T-helper 1 cell treated with Interleukin-12 subunit alpha and Interleukin-12 subunit beta and Interleukin-4 antibody, amounts not matched to agents 30 μg/mL and 1 μg/mL, for 36 hours (primary cell): ENCODE results near the gene SCFD2.
"Not testable (repeated sequence)": the region's sequence is repeated elsewhere in the genome, so short reads cannot be mapped to it uniquely, and the experiment has no call there.

Experiments
- H3K27ac Mint-ChIP-seq: one replicate; pipeline ENCODE4 v1.8.0; 2021; ENCODE audit warnings: mild to moderate bottlenecking, mixed read lengths
- H3K27me3 Mint-ChIP-seq: one replicate; pipeline ENCODE4 v1.8.0; 2021; ENCODE audit warnings: low read depth, mixed read lengths
- H3K36me3 Mint-ChIP-seq: one replicate; pipeline ENCODE4 v1.8.0; 2021; ENCODE audit warnings: low read depth, mixed read lengths
- H3K4me1 Mint-ChIP-seq: one replicate; pipeline ENCODE4 v1.8.0; 2021; ENCODE audit warnings: low read depth, mixed read lengths
- H3K4me3 Mint-ChIP-seq: one replicate; pipeline ENCODE4 v1.8.0; 2021; ENCODE audit warnings: mild to moderate bottlenecking, moderate library complexity, mixed read lengths
- H3K9me3 Mint-ChIP-seq: one replicate; pipeline ENCODE4 v1.8.0; 2021; ENCODE audit warnings: mixed read lengths

Gene SCFD2

DNA sequence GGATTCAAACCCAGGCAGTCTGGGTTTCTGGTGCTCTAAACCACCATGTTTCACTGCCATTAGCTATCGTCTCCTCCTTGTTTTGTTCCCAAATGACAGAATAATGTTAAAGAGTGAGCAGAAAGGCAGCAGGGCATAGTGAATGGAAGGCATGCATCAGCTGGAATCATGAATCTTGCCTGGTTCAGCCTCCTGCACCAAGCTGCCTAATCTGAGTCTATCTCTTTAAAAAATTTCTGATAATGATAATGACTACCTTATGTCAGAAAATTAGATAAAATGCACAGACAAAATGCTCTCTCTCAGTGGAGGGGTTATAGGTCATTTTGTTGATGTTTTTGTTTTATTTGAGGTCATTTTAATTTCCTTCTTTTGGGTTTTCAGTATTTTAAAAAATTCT lies 316.3 kb downstream of the SCFD2 start:
- Mint-ChIP-seq H3K9me3 (no peaks in the 10 kb centered on the region), H3K4me3 (no peak overlapping the region), H3K27me3 (no peaks in the 10 kb centered on the region), H3K27ac (no peak overlapping the region), H3K36me3 (peaks cover 2% of the 10 kb centered on the region), H3K4me1 (no peaks in the 10 kb centered on the region)

DNA sequence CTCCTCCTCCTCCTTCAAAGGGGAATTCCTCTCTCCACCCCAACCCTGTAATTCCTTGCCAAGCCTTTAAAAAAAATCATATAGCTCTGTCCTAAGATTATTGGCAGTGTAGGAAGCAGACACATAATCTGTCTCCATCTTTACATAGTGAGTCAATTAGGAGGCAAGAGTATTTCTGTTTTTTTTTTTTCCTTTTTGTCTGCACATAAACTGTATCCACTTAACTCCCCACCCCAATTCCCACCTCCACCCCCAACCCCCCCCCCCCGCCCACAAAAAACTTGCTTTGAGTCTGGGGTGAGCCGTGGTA lies 321.3 kb downstream of the SCFD2 start:
- Mint-ChIP-seq H3K4me1 (no peaks in the 10 kb centered on the region), H3K27me3 (no peaks in the 10 kb centered on the region), H3K36me3 (peaks cover 2% of the 10 kb centered on the region), H3K9me3 (no peaks in the 10 kb centered on the region), H3K4me3 (no peak overlapping the region), H3K27ac (no peak overlapping the region)

DNA sequence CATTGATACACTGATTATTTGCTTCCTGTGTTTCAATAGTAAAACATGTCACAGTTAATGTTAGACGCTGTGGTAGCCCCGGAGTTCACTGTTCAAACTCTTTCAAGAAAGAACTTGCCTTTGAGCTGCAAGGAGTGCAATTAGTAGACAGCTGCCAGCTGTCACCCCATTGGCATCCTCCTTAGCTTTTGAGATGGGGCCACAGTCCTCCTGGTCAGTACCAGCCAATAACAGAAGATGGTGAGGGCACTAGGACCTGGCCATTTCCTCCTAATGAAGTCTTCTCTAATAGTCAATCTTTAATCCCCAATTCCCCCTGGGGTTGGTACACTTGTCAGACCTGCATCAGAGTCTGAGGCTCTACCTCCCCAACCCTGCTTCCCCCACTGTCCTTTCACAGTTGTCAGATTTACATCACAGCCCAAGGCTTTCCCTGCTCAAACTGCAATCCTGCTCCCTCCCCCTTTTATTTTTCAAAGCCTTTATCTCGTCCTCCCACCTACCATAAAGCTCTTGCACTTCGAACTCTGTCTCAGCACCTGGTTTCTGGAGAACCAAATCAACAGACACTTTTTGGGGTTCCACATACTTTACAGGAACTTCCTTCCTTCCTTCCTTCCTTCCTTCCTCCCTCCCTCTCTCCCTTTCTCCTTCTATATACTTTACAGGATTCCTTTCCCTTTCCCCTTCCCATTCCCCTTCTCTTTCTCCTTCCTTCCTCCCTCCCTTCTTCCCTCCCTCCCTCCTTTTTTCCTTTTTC lies 321.8 kb downstream of the SCFD2 start:
- Mint-ChIP-seq H3K27me3 (no peaks in the 10 kb centered on the region), H3K36me3 (peaks cover 2% of the 10 kb centered on the region), H3K4me1 (peaks cover 2% of the 10 kb centered on the region), H3K27ac (no peak overlapping the region), H3K9me3 (no peaks in the 10 kb centered on the region), H3K4me3 (no peak overlapping the region)

DNA sequence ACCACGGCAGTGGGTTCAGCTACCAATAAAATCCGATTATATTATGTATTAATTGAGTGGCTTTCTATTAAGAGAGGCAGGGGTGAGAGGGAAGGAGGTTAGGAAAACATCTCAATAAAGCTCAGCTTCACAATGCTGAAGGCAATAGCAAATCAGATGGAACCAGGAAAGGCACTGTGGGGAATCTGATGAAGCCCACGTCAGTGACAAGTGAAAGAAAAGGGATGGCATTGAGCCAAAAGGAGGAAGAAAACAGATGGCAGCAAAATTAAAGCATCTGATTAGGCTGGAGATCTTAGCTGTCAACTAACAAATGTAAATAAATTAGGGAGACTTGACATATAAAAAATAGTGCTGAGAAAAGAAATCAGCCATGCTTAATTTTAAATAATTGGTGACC lies 322.8 kb downstream of the SCFD2 start:
- H3K27ac Mint-ChIP-seq = no peak overlapping the region
- H3K4me1 Mint-ChIP-seq = peaks cover 2% of the 10 kb centered on the region
- no peaks in the 10 kb centered on the region for H3K27me3 Mint-ChIP-seq
- H3K36me3 Mint-ChIP-seq = peaks cover 2% of the 10 kb centered on the region
- no peak overlapping the region for H3K4me3 Mint-ChIP-seq
- H3K9me3 Mint-ChIP-seq = no peaks in the 10 kb centered on the region

DNA sequence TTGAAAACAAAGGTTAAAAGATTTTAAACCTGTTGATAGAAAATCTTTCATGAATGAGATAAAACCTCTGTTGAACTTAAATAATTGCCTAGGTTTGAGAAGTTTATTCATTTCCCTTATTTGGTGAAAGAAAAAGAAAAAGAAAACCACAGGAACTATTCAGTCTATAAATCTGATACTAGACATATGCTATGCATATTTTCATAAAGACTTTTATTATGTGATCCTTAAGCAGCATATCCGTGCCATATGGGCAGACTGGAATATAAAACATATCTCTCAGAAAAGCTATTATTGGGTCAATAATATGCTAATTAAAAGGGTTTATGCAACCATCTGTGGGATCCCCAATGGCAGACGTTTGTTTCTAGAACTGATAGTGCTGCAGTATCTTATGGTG lies 325.0 kb downstream of the SCFD2 start:
- Mint-ChIP-seq H3K36me3 (no peaks in the 10 kb centered on the region), H3K27ac (no peak overlapping the region), H3K9me3 (no peaks in the 10 kb centered on the region), H3K4me1 (peaks cover 2% of the 10 kb centered on the region), H3K4me3 (no peak overlapping the region), H3K27me3 (no peaks in the 10 kb centered on the region)

DNA sequence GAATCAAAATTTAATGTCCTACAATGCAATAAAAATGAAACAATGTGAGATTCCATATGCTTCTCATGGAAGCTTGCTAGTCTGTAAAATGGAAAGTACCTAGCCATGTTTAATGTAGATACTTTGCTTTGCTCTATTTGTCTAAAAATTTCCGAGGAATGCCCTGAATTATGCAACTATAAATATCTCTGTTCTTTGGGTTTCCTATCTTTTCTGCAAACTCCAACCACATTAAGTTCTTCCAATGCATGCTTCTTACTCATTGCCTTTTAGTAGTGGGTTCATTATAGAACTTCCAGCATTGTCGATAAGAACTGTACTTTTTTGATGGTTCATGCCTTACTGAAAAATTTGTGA lies 325.4 kb downstream of the SCFD2 start:
- Mint-ChIP-seq H3K4me1 (peaks cover 2% of the 10 kb centered on the region), H3K27ac (no peak overlapping the region), H3K4me3 (no peak overlapping the region), H3K27me3 (no peaks in the 10 kb centered on the region), H3K36me3 (peaks cover 2% of the 10 kb centered on the region), H3K9me3 (peaks cover 2% of the 10 kb centered on the region)

DNA sequence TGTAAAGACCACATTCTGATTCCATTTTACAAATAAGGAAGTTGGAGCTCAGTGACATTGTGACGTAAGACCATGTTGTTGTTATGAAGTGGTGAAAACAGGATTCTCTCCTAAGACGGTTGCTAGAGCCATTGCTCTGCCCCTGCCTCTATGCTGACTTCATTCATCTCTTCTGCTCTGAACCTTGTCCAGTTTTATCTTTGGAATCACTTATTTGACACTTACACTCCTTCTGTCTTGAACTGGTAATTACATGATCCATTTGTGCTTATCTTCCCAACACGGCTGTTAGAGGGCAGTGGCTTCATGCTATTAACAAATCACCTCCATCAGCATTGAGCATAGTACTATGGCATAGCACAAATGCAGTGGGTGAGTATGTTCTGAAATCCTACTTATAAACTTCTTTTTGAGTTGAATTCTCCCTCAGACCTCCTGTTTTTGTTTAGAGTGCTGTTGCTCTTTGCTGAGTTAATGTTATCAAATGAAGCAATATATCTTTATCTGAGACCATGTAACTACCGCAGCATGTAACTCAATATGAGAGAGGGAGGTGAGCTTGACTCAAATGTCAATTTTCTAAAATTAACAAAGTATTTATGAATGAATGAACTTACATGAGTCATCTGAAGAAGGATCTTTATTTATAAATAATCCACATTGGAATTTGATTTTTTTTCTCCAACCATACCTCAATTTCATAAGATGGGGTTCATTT lies 326.0 kb downstream of the SCFD2 start:
- Mint-ChIP-seq H3K4me1 (peaks cover 2% of the 10 kb centered on the region), H3K4me3 (no peak overlapping the region), H3K9me3 (peaks cover 3% of the 10 kb centered on the region), H3K36me3 (peaks cover 2% of the 10 kb centered on the region), H3K27me3 (no peaks in the 10 kb centered on the region), H3K27ac (no peak overlapping the region)

DNA sequence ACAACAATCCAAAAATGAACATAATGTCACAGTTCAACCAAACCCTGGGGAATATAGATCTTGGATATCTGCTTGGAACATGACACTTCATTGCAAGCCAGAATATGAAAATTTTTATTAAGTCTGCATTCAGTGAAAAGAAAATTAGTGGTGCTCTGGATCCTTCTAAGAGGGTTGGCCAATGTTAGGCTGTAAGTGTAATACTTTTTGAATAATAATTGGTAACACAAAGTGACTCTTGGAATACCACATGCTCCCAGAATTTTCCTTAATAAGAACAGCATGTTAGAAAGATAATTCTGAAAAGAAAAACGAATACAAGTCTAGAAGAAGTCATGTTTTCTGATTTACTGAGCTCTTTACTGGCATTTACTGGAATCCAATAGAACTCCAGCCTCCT lies 328.0 kb downstream of the SCFD2 start:
- H3K27me3 Mint-ChIP-seq = no peaks in the 10 kb centered on the region
- no peak overlapping the region for H3K27ac Mint-ChIP-seq
- H3K4me1 Mint-ChIP-seq = peaks cover 5% of the 10 kb centered on the region
- peaks cover 8% of the 10 kb centered on the region for H3K9me3 Mint-ChIP-seq
- H3K4me3 Mint-ChIP-seq = no peak overlapping the region
- peaks cover 6% of the 10 kb centered on the region for H3K36me3 Mint-ChIP-seq

DNA sequence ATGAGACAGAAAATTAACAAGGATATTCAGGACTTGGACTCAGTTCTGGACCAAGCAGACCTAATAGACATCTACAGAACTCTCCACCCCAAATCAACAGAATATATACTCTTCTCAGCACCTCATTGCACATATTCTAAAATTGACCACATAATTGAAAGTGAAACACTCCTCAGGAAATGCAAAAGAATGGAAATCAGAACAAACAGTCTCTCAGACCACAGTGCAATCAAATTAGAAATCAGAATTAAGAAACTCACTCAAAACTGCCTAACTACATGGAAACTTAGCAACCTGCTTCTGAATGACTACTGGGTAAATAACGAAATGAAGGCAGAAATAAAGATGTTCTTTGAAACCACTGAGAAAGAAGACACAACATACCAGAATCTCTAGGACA lies 333.0 kb downstream of the SCFD2 start:
- not testable (repeated sequence) for H3K36me3 Mint-ChIP-seq, H3K27ac Mint-ChIP-seq, H3K4me1 Mint-ChIP-seq, H3K27me3 Mint-ChIP-seq, H3K4me3 Mint-ChIP-seq
- H3K9me3 Mint-ChIP-seq = peaks cover 17% of the 10 kb centered on the region

DNA sequence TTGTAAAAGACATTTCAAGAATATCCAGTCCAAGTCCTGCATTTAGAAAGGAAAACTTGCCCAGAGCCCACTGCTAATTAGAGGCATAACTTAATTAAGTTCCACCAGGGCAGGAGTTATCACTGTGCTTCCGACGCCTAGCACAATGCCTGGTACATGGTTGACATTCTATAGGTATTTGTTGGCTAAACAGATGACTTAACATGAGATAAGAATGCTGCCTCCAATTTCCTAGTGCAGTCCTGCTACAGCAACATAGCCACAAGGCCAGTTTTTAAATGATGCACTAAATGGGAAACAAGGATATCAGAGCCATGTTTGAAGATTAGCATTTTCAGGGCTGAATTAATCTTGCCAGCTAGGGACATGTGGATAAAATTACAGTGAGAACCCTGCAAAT lies 339.6 kb downstream of the SCFD2 start:
- Mint-ChIP-seq H3K4me3 (no peak overlapping the region), H3K27ac (no peak overlapping the region), H3K36me3 (no peaks in the 10 kb centered on the region), H3K4me1 (no peaks in the 10 kb centered on the region), H3K27me3 (no peaks in the 10 kb centered on the region), H3K9me3 (peaks cover 4% of the 10 kb centered on the region)

DNA sequence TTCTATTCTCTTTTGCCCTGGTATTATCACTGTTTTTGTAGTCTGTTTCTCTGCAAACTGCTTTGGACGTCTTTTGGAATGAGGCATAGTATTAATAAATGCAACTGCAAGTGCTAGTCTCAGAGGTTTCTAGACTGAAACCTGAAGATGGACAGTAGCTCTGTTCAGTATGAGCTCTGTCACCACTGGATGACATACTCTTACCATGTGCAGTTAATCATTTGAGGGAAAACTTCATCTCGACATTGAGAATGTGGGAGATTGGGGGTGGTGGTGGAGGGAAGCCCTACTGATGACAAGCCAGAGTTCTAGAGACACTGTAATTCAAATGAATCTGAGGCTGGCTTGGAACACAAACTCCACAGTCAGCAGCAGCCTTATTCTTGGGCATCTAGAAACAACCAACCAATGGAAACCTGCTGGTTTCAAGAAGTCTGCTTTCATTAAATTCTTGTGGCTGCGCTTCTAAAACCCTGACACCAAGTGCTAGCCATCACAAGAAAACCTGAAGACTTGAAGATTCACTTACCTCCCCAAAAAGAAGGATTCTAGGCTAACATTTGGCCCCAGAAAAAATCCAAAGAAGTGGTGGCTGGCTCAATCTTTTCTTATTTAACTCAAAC lies 342.1 kb downstream of the SCFD2 start:
- no peaks in the 10 kb centered on the region for H3K36me3 Mint-ChIP-seq
- no peak overlapping the region for H3K4me3 Mint-ChIP-seq
- H3K9me3 Mint-ChIP-seq = peaks cover 3% of the 10 kb centered on the region
- H3K4me1 Mint-ChIP-seq = no peaks in the 10 kb centered on the region
- H3K27ac Mint-ChIP-seq = no peak overlapping the region
- H3K27me3 Mint-ChIP-seq = no peaks in the 10 kb centered on the region

DNA sequence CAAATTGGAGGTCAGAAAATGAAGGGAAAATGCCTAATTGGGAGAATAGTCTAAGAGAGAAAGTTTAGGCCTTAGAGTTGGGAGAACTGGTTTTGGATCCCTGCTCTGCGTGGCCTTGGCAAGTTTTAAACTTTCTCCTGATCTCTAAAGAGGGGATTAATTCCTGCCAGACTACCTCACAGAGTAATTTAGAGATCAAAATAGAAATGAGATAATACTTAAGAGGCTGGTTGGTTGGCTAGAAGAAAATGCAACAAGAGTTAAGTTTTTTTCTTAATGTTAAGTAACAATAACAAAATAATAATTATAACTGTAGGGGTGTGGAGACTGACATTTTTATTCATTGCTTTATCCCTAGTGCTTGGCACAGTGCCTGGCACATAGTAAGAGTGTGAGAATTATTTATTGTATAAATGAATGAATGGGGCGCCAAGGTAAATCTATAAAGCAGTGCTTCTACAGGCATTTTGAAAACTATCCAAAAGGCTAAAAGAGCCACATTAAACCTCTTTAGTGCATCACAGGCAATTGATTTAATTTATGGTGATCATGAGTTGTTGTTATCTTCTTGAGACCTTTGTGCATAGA lies 343.3 kb downstream of the SCFD2 start:
- no peaks in the 10 kb centered on the region for H3K9me3 Mint-ChIP-seq
- no peaks in the 10 kb centered on the region for H3K36me3 Mint-ChIP-seq

DNA sequence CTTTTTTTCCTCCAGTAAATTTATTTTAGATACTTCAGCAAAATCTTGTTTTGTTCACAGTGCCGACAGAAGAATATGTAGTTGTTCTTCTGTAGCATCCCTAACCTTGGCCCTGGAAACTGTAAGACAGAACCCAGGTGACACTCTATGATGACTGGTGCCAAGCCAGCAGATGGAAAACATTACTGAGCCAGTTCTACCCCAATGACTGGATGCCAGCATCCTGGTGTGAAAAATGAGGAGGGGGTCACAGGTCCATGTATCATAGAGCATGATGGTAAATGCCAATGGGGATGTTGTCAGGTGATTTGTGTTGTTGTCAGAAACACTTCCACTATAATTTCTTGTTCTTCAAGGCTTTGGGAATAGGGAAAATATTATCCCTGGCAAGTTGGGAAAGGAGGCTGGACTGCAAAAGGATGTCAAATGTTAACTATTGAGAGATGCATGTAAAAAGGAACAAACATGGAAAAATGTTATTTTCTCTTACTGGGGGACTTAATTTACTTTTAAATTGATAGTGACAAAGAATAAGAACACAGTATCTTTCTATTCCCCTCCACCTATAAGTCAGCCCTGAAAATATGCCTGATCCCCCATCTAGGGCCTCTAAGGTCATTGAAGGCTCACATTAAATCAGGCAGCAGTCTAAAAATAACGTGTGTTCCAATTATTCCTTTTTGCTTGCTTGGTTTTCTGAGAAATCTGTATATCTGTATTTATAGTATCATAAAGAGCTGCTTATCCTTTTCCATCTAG lies 343.9 kb downstream of the SCFD2 start:
- H3K4me1 Mint-ChIP-seq = peaks cover 2% of the 10 kb centered on the region
- H3K27me3 Mint-ChIP-seq = no peaks in the 10 kb centered on the region
- H3K4me3 Mint-ChIP-seq = no peak overlapping the region
- no peaks in the 10 kb centered on the region for H3K9me3 Mint-ChIP-seq
- no peak overlapping the region for H3K27ac Mint-ChIP-seq
- no peaks in the 10 kb centered on the region for H3K36me3 Mint-ChIP-seq

More for the DNA sequence above, 343.3 kb downstream of the SCFD2 start:
- Mint-ChIP-seq H3K27ac (no peak overlapping the region), H3K27me3 (no peaks in the 10 kb centered on the region), H3K4me1 (peaks cover 1% of the 10 kb centered on the region), H3K4me3 (no peak overlapping the region)

DNA sequence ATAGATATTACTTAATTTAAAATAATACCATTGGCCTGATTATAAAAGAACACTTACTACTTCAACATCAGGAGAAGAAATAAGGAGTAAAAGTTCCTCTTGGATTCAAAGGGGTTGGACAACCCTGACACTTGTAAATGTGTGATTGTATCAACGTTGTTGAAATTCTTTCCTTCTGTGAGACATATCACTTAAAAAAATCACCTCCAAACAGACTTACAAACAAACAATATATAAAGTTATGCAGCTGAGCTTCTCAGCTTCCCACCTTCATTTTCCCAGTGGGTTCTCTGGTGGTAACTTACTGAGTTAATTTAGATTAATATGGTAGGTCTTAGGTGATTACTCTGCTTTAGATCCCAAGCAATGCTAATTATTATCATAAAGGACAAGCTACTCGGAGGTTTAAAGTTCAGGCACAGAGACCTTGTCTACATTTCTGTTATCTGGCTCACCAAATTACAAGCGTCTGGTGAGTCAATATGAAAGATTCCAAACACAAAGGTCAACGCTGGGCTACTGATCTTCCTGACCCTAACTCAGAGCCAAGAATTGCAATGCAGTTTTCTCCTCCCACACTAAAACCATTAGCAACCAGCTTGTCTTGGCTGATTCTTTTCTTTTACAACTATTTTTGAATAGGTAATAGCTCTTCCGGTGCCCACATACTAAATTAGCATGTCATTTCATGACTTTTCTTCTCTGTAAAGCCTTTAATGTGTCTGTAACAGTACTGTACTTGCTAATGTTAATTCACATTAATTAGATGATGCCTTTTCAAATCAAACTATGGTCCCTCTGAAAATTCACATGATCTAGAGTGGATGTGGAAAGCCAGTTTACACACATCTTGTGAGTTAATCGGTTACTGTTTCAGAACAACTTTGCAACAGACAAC lies 346.1 kb downstream of the SCFD2 start:
- Mint-ChIP-seq H3K4me3 (no peak overlapping the region), H3K9me3 (no peaks in the 10 kb centered on the region), H3K4me1 (peaks cover 2% of the 10 kb centered on the region), H3K27ac (no peak overlapping the region), H3K27me3 (no peaks in the 10 kb centered on the region), H3K36me3 (no peaks in the 10 kb centered on the region)
